HepG2 (cell line): ENCODE results near the gene STX2. TPM values are rescaled to one million over a fixed set of nuclear protein-coding genes. Genes with fewer than 3 reads are reported as not detected.

Source experiments
- CEBPB ChIP-seq: IDR thresholded peaks from 2 replicates; pipeline ENCODE4 v1.6.1; 2011; ENCODE audit warnings: low read depth, low read length, improper control_type of control experiment, borderline replicate concordance
- EHMT2 ChIP-seq: fragments of 200-600 bp; sonication (generic); IDR thresholded peaks from 2 replicates; pipeline ENCODE4 v1.7.0; 2017; ENCODE audit warnings: antibody characterized with exemption, low read depth, low read length, borderline replicate concordance
- ELF1 ChIP-seq: sonication (generic); formaldehyde crosslinking; IDR thresholded peaks from 2 replicates; pipeline ENCODE4 v1.4.0; 2020; ENCODE audit warnings: missing genetic modification reagents
- FOSL2 ChIP-seq: sonication (generic); formaldehyde crosslinking; IDR thresholded peaks from 2 replicates; pipeline ENCODE4 v1.4.0; 2020; ENCODE audit warnings: missing genetic modification reagents
- GABPA ChIP-seq, 2 experiments: IDR thresholded peaks; 2 replicates each; pipeline ENCODE4 v1.6.1; 2011 to 2016; ENCODE audit warnings: low read depth in 2 of 2, low read length in 1 of 2, missing biosample characterization in 1 of 2, missing genetic modification characterization in 1 of 2
- HNF4A ChIP-seq: sonication (generic); formaldehyde crosslinking; IDR thresholded peaks from 2 replicates; pipeline ENCODE4 v1.4.0; 2020; ENCODE audit warnings: missing genetic modification reagents
- LCORL ChIP-seq, 2 experiments: fragments of 450-650 bp in 1 of 2; sonication (generic) in 1 of 2; formaldehyde crosslinking in 1 of 2; IDR thresholded peaks; 2 replicates each; pipeline versions ENCODE4 v1.5.0 to v1.6.1; 2017 to 2020; ENCODE audit warnings: antibody characterized with exemption in 1 of 2, missing genetic modification reagents in 1 of 2
- MTA3 ChIP-seq: sonication (generic); formaldehyde crosslinking; IDR thresholded peaks from 2 replicates; pipeline ENCODE4 v1.4.0; 2020; ENCODE audit warnings: missing genetic modification reagents
- RXRB ChIP-seq: IDR thresholded peaks from 2 replicates; pipeline ENCODE4 v1.6.1; 2016; ENCODE audit warnings: borderline replicate concordance, missing genetic modification reagents, missing compliant biosample characterization
- YY1 ChIP-seq: IDR thresholded peaks from 2 replicates; pipeline ENCODE4 v1.6.1; 2011; ENCODE audit warnings: low read length, low read depth, moderate library complexity, mild to moderate bottlenecking; ENCODE audit not compliant: insufficient read depth, insufficient replicate concordance
- ZBED4 ChIP-seq: sonication (generic); formaldehyde crosslinking; IDR thresholded peaks from 2 replicates; pipeline ENCODE4 v1.4.0; 2020; ENCODE audit warnings: missing genetic modification reagents, borderline replicate concordance
- ZFX ChIP-seq: sonication (generic); formaldehyde crosslinking; IDR thresholded peaks from 2 replicates; pipeline ENCODE4 v1.4.0; 2020; ENCODE audit warnings: mild to moderate bottlenecking, low read depth, missing genetic modification reagents, moderate library complexity
- ZGPAT ChIP-seq: IDR thresholded peaks from 2 replicates; pipeline ENCODE4 v1.6.1; 2016; ENCODE audit warnings: mild to moderate bottlenecking
- ZMYM2 ChIP-seq: sonication (generic); formaldehyde crosslinking; IDR thresholded peaks from 2 replicates; pipeline ENCODE4 v1.8.0; 2022; ENCODE audit warnings: mild to moderate bottlenecking, missing genetic modification reagents
- ZMYM3 ChIP-seq: sonication (generic); formaldehyde crosslinking; IDR thresholded peaks from 2 replicates; pipeline ENCODE4 v1.5.1; 2020; ENCODE audit warnings: mild to moderate bottlenecking, missing genetic modification reagents
- ZNF292 ChIP-seq: sonication (generic); formaldehyde crosslinking; IDR thresholded peaks from 2 replicates; pipeline ENCODE4 v1.8.1; 2022; ENCODE audit warnings: mild to moderate bottlenecking, low read depth, missing genetic modification reagents, borderline replicate concordance
- ZNF556 ChIP-seq: sonication (generic); formaldehyde crosslinking; IDR thresholded peaks from 2 replicates; pipeline ENCODE4 v1.4.0; 2020; ENCODE audit warnings: mild to moderate bottlenecking, missing genetic modification reagents, borderline replicate concordance
- ZNF569 ChIP-seq: sonication (generic); formaldehyde crosslinking; IDR thresholded peaks from 2 replicates; pipeline ENCODE4 v1.5.0; 2020; ENCODE audit warnings: mild to moderate bottlenecking, missing genetic modification reagents, moderate library complexity, borderline replicate concordance
- ZNF672 ChIP-seq: sonication (generic); formaldehyde crosslinking; IDR thresholded peaks from 2 replicates; pipeline ENCODE4 v1.8.1; 2022; ENCODE audit warnings: missing genetic modification reagents
- ZSCAN12 ChIP-seq: sonication (generic); formaldehyde crosslinking; IDR thresholded peaks from 2 replicates; pipeline ENCODE4 v1.9.0; 2021; ENCODE audit warnings: mild to moderate bottlenecking, missing genetic modification reagents
- ZSCAN22 ChIP-seq: sonication (generic); formaldehyde crosslinking; IDR thresholded peaks from 2 replicates; pipeline ENCODE4 v1.4.0; 2020; ENCODE audit warnings: mild to moderate bottlenecking, missing genetic modification reagents
- polyA plus RNA-seq, 8 experiments: library from polyadenylated mRNA; depleted of rRNA in 3 of 8; stranded (reverse) in 7 of 8; unstranded in 1 of 8; fragments of >200 nt; fragmentation: Illumina TruSeq in 4 of 8; extraction: Trizol in 4 of 8; gene quantifications; 2 replicates each; pipeline versions ENCODE4 v1.2.1 to v1.2.3, GENCODE V29; 2011 to 2016; ENCODE audit warnings: low read depth in 4 of 8, missing spikeins in 1 of 8, mixed read lengths in 1 of 8; ENCODE audit not compliant: insufficient read depth in 1 of 8
- total RNA-seq, 5 experiments: library from RNA; depleted of rRNA; stranded (reverse); fragments of >200 nt; fragmentation: Illumina TruSeq; extraction: Trizol; gene quantifications; 2 replicates each; pipeline ENCODE4 v1.2.3, GENCODE V29; 2016; ENCODE audit warnings: low read depth in 1 of 5
- TF ChIP-seq, protein P1 (sequence below): IDR thresholded peaks from 2 replicates; pipeline ENCODE4 v1.6.1; 2012; ENCODE audit warnings: inconsistent platforms
- TF ChIP-seq, protein P2 (sequence below): fragments of 450-650 bp; IDR thresholded peaks from 2 replicates; pipeline ENCODE4 v1.6.1; 2017; ENCODE audit warnings: mild to moderate bottlenecking

Gene STX2
- total and polyA plus RNA-seq, 2 of the 13 experiments (the other 11 are each of a cell fraction or from before 2014, with no cell fraction given), result 13.4 to 25.1 TPM

DNA sequence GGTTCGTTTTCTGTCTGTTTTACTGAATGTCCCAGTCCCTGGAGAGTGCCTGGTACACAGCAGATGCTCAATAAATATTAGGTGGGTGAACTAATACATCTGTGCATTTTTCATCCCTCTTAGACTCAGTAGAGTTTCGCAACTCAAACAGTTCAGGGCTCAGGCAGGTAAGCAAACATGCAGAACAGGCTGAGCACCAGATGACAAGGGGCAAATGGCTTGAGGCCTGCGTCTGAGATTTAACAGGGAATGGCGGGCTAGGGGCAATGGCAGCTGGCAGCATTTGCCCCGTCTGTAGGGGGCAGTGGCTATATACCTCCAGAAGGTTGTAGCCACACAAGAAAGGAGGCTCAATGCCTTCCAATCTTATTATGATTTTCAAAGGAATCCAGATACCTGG is 24.2 kb upstream of the STX2 start (continued):
- TF ChIP-seq ZMYM2 (peak; percentile 66), ZNF569 (no peak), ZMYM3 (CRISPR knock-in tag) (peak; percentile 84), ZFX (CRISPR knock-in tag) (peak; percentile 58), MTA3 (CRISPR knock-in tag) (no peak), ZNF556 (CRISPR knock-in tag) (no peak), ZNF672 (CRISPR knock-in tag) (no peak), LCORL (IDR thresholded peaks at IDR 0.05) (no peak), LCORL (CRISPR knock-in tag; IDR thresholded peaks at IDR 0.05) (peak; percentile 59), ZSCAN22 (CRISPR knock-in tag) (no peak), ELF1 (CRISPR knock-in tag) (0 out of 2 replicates have a peak, but pooled peaks have one; percentile 14), EHMT2 (peak; percentile 68; the same call in 1 of the 2 replicates), ZGPAT (CRISPR knock-in tag) (peak; percentile 37; the same call in 1 of the 2 replicates), HNF4A (CRISPR knock-in tag) (peak; percentile 75), RXRB (CRISPR knock-in tag) (peak; percentile 22; the same call in 1 of the 2 replicates), GABPA (IDR thresholded peaks at IDR 0.05; ENCODE audit: low read depth, low read length) (no peak), GABPA (CRISPR knock-in tag; IDR thresholded peaks at IDR 0.05; ENCODE audit: low read depth) (no peak), ZBED4 (CRISPR knock-in tag) (no peak), ZNF292 (CRISPR knock-in tag) (peak; percentile 52; the same call in 1 of the 2 replicates), ZSCAN12 (CRISPR knock-in tag) (no peak), CEBPB (peak; percentile 96), FOSL2 (CRISPR knock-in tag) (peak; percentile 41; the same call in 1 of the 2 replicates), YY1 (peak; percentile 61)
- TF ChIP-seq, protein P1, sequence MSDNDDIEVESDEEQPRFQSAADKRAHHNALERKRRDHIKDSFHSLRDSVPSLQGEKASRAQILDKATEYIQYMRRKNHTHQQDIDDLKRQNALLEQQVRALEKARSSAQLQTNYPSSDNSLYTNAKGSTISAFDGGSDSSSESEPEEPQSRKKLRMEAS, result no peak
- TF ChIP-seq, protein P2, sequence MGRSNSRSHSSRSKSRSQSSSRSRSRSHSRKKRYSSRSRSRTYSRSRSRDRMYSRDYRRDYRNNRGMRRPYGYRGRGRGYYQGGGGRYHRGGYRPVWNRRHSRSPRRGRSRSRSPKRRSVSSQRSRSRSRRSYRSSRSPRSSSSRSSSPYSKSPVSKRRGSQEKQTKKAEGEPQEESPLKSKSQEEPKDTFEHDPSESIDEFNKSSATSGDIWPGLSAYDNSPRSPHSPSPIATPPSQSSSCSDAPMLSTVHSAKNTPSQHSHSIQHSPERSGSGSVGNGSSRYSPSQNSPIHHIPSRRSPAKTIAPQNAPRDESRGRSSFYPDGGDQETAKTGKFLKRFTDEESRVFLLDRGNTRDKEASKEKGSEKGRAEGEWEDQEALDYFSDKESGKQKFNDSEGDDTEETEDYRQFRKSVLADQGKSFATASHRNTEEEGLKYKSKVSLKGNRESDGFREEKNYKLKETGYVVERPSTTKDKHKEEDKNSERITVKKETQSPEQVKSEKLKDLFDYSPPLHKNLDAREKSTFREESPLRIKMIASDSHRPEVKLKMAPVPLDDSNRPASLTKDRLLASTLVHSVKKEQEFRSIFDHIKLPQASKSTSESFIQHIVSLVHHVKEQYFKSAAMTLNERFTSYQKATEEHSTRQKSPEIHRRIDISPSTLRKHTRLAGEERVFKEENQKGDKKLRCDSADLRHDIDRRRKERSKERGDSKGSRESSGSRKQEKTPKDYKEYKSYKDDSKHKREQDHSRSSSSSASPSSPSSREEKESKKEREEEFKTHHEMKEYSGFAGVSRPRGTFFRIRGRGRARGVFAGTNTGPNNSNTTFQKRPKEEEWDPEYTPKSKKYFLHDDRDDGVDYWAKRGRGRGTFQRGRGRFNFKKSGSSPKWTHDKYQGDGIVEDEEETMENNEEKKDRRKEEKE, result no peak
